K562 (cell line): ENCODE results near the gene PCDH9.

Source experiments
- MXI1 ChIP-seq: IDR thresholded peaks from 2 replicates; pipeline ENCODE4 v1.6.1; 2011; ENCODE audit warnings: low read depth, mild to moderate bottlenecking, improper control_type of control experiment, low read length
- RBFOX2 ChIP-seq: fragments of 200-400 bp; formaldehyde crosslinking; IDR thresholded peaks from 2 replicates; pipeline ENCODE4 v1.6.1; 2017; ENCODE audit warnings: low read depth, mild to moderate bottlenecking, low read length, moderate library complexity
- ZNF263 ChIP-seq: sonication (generic); formaldehyde crosslinking; IDR thresholded peaks from 2 replicates; pipeline ENCODE4 v1.8.0; 2022; ENCODE audit warnings: mild to moderate bottlenecking, missing genetic modification reagents, borderline replicate concordance
- ZSCAN29 ChIP-seq: fragments of 450-650 bp; IDR thresholded peaks from 2 replicates; pipeline ENCODE4 v1.6.1; 2017

DNA sequence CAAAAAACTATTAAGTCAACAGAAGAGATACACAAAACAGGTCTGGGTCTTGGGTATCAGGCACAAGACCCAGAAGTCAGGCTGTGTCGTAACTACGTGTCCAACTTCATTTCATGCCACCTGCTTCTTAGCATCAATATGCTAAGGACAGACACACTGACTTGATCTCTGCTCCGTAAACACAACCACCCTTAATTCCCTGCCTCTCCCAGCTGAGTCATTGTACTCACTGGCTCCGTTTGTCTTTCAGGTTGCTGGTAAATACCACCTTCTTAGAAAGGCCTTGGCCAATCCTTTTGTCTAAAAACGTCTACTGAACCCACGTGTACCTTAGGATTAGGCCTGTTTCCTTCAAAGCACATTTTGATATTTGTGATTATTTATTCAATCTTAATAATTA, 726.2 kb downstream of the PCDH9 start:
- no peak for TF ChIP-seq ZSCAN29
- no peak for TF ChIP-seq ZNF263 (CRISPR knock-in tag)
- TF ChIP-seq RBFOX2 = no peak
- no peak for TF ChIP-seq MXI1
